OCI-LY7 (cell line): ENCODE results near the gene NME5.

Experiments
- EZH2phosphoT487 ChIP-seq: fragments of 200-600 bp; sonication (generic); IDR thresholded peaks from 2 replicates; pipeline ENCODE4 v1.6.1; 2018; ENCODE audit warnings: low read depth, borderline replicate concordance, mild to moderate bottlenecking, mixed run types, antibody characterized with exemption, low read length, moderate library complexity, mixed read lengths
- TF ChIP-seq, protein P1 (sequence below): fragments of 200-600 bp; sonication (generic); conservative IDR thresholded peaks from 2 replicates; pipeline ENCODE4 v1.5.1; 2014; ENCODE audit warnings: mild to moderate bottlenecking, antibody characterized with exemption, low read length, moderate library complexity, mixed read lengths

DNA sequence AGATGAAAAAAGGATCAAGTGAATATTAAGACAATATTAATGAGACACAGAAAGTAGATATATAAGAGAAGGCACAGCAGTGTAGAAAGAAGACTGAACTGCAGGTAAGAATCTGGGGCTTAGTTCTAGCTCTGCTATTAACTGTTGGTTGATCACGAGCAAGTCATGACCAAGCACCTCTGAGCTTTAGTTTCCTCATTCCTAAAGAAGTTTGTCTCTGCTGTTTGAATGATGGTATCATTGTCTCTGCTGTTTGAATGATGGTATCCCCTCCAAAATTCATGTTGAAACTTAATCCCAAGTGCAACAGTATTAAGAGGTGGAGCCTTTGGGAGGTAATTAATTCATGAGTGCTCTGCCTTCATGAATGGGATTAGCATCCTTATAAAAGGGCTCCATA is 2.5 kb upstream of the NME5 start:
- TF ChIP-seq, protein P1, sequence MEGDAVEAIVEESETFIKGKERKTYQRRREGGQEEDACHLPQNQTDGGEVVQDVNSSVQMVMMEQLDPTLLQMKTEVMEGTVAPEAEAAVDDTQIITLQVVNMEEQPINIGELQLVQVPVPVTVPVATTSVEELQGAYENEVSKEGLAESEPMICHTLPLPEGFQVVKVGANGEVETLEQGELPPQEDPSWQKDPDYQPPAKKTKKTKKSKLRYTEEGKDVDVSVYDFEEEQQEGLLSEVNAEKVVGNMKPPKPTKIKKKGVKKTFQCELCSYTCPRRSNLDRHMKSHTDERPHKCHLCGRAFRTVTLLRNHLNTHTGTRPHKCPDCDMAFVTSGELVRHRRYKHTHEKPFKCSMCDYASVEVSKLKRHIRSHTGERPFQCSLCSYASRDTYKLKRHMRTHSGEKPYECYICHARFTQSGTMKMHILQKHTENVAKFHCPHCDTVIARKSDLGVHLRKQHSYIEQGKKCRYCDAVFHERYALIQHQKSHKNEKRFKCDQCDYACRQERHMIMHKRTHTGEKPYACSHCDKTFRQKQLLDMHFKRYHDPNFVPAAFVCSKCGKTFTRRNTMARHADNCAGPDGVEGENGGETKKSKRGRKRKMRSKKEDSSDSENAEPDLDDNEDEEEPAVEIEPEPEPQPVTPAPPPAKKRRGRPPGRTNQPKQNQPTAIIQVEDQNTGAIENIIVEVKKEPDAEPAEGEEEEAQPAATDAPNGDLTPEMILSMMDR, result no peak
- no peak for TF ChIP-seq EZH2phosphoT487
